ENCODE data around the gene NEUROG3. TPM values are rescaled to one million over a fixed set of nuclear protein-coding genes. Genes with fewer than 3 reads are reported as not detected.
A peak's percentile ranks its signal among the peaks of the same experiment; 100 is the strongest.

NEUROG3 gene
- total RNA-seq, 1 donor from 2014 or later: 0.91 TPM

DNA sequence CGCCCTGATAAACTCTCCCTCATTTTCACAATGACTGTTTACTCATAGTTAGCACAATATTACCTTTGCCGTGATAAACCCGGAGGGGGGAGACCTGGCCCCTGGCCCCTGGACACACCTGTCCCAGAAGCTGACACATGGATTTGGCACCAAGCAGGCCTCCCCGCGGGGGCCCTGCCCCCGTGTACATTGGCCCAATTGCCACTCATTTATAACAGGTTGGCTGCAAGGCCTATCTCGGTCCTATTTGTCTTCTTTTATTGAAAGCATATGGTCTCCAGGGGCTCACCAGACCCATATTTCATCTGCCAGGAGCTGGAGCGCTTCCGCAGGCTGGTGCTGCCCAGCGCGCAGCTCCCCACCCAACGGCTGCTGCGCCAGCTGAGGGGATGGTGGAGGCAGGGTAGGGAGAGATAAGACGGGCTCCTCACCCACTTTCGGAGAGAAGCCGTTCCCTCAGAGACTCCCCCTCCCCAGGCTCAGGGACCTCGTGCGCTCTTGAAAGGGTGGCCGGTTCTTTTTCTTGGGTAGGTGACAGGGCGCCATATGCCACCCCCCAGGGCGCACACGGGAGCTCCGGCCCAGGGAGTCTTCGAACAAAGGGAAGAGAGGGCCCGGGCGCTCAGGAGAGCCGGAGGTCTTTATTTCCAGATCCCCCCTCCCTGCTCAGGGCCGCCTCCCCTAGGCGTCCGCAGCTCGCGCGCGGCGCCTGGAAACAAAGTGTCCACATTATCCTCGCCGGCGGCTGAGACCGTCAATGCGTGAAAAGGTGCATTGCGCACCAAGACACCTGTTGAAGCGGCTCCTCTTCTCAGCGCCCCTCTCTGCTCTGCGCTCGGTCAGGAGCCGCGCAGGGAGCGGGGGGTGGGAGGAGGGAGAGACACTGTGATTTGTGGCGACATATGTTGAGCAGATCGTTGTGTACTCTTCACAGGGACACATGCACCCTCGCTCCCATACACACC lies 4.3 kb upstream of the NEUROG3 start:
- TF ChIP-seq, protein P1, sequence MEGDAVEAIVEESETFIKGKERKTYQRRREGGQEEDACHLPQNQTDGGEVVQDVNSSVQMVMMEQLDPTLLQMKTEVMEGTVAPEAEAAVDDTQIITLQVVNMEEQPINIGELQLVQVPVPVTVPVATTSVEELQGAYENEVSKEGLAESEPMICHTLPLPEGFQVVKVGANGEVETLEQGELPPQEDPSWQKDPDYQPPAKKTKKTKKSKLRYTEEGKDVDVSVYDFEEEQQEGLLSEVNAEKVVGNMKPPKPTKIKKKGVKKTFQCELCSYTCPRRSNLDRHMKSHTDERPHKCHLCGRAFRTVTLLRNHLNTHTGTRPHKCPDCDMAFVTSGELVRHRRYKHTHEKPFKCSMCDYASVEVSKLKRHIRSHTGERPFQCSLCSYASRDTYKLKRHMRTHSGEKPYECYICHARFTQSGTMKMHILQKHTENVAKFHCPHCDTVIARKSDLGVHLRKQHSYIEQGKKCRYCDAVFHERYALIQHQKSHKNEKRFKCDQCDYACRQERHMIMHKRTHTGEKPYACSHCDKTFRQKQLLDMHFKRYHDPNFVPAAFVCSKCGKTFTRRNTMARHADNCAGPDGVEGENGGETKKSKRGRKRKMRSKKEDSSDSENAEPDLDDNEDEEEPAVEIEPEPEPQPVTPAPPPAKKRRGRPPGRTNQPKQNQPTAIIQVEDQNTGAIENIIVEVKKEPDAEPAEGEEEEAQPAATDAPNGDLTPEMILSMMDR (conservative IDR thresholded peaks at IDR 0.05): no peak
- Mint-ChIP-seq H3K27me3 (ENCODE audit: low read depth) (peaks cover 96% of the 10 kb centered on the region), H3K4me1 (peaks cover 16% of the 10 kb centered on the region), H3K4me3 (no peak overlapping the region), H3K9me3 (no peaks in the 10 kb centered on the region), H3K27ac (ENCODE audit: unreplicated experiment) (no peak overlapping the region), H3K36me3 (ENCODE audit: low read depth) (no peaks in the 10 kb centered on the region)
- DNase-seq (ENCODE audit: low read depth, low spot score): no peak

DNA sequence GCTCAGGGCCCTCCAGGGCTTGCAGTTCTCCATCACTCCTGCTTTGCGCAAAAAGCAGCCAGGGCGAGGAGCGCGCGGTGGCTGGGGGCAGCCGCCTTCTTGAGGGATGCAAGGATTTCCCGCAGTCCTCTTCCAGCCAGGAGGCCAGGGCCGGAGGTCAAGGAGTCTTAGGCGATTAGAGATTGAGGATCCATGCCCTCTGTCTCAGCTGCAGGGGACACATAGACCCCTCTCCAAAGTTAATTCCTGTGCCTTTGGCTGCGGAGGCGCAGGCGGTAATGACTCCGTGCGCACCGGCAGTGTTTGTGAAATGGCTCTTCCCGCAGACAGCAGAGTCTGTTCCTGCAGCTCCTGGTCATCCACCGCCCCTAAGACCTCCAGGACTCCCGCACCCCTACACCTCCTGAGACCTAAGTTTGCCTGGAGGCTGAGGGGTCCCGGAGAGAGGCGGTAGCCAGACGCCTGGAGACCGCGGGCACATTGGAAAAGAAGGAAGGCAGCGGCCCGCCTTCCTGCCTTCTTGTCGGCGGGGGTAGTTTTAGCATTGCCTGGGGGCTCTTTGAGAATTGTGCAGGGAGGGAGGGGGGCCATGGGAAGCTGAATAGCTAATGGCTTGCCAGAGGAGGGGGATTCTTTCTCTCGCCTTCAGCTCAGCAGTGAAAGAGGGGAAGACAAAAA lies 3.3 kb upstream of the NEUROG3 start:
- peaks cover 21% of the 10 kb centered on the region for H3K4me1 Mint-ChIP-seq
- H3K9me3 Mint-ChIP-seq: no peaks in the 10 kb centered on the region
- TF ChIP-seq, protein P1 (conservative IDR thresholded peaks at IDR 0.05): no peak
- H3K27me3 Mint-ChIP-seq (ENCODE audit: low read depth): peaks cover 98% of the 10 kb centered on the region
- no peak overlapping the region for H3K27ac Mint-ChIP-seq (ENCODE audit: unreplicated experiment)
- no peak overlapping the region for H3K4me3 Mint-ChIP-seq
- H3K36me3 Mint-ChIP-seq (ENCODE audit: low read depth): no peaks in the 10 kb centered on the region
- no peak for DNase-seq (ENCODE audit: low read depth, low spot score)

DNA sequence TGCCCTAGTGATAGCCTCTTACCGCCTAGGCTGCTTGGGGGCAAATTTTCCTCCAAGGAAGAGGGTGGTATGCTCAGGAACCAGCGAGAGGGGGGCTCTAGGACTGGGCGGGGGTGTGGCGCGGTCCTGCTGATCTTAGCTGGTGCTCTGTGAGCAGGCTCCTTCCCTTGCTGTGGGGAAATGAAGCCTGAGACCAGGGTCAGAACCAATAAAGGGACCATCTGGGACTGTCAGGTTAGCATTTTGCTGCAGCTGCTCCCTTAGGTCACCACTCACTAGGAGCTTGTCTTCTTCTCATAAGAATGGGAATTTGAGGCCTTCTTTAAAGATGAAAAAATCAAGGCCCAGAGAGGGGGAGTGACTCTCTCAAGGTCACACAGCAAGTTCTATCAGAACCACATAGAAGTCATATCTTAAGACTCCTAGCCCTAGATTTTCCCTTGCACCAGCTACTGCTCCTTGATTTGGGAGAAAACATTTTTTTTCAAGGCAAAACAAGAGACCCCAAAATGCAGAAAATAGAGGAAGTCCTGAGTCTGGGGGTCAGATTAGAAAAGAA lies 2.0 kb upstream of the NEUROG3 start:
- Mint-ChIP-seq H3K27me3 (ENCODE audit: low read depth) (peaks cover 98% of the 10 kb centered on the region), H3K9me3 (no peaks in the 10 kb centered on the region), H3K36me3 (ENCODE audit: low read depth) (no peaks in the 10 kb centered on the region), H3K4me1 (peaks cover 27% of the 10 kb centered on the region), H3K4me3 (peak overlapping the region; percentile 88), H3K27ac (ENCODE audit: unreplicated experiment) (no peak overlapping the region)
- TF ChIP-seq, protein P1 (conservative IDR thresholded peaks at IDR 0.05): no peak
- no peak for DNase-seq (ENCODE audit: low read depth, low spot score)

DNA sequence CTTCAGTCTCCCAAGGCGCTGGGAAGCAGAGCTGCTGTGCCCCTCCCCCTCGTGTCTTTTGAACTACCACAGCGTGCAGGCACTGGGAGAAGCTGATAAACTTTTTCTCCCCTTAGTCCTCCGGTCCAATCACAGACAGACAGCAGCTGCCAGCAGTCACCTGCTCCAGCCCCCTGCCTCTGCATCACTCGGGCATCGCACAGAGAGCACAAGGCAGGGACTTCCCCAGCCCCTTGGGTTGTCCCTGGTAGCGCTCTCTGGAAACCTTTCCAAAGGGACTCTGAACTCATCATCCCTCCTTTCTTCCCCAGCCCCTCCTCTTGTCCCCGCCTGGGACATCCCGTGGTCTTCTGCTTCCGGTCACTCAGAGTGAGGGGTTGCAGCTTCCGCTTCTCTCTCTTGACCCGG lies 1.4 kb upstream of the NEUROG3 start:
- H3K36me3 Mint-ChIP-seq (ENCODE audit: low read depth): no peaks in the 10 kb centered on the region
- no peaks in the 10 kb centered on the region for H3K9me3 Mint-ChIP-seq
- H3K27me3 Mint-ChIP-seq (ENCODE audit: low read depth): peaks cover 98% of the 10 kb centered on the region
- no peak for DNase-seq (ENCODE audit: low read depth, low spot score)
- H3K4me3 Mint-ChIP-seq: peak overlapping the region; percentile 88
- no peak overlapping the region for H3K27ac Mint-ChIP-seq (ENCODE audit: unreplicated experiment)
- H3K4me1 Mint-ChIP-seq: peaks cover 34% of the 10 kb centered on the region
- TF ChIP-seq, protein P1 (conservative IDR thresholded peaks at IDR 0.05): no peak

DNA sequence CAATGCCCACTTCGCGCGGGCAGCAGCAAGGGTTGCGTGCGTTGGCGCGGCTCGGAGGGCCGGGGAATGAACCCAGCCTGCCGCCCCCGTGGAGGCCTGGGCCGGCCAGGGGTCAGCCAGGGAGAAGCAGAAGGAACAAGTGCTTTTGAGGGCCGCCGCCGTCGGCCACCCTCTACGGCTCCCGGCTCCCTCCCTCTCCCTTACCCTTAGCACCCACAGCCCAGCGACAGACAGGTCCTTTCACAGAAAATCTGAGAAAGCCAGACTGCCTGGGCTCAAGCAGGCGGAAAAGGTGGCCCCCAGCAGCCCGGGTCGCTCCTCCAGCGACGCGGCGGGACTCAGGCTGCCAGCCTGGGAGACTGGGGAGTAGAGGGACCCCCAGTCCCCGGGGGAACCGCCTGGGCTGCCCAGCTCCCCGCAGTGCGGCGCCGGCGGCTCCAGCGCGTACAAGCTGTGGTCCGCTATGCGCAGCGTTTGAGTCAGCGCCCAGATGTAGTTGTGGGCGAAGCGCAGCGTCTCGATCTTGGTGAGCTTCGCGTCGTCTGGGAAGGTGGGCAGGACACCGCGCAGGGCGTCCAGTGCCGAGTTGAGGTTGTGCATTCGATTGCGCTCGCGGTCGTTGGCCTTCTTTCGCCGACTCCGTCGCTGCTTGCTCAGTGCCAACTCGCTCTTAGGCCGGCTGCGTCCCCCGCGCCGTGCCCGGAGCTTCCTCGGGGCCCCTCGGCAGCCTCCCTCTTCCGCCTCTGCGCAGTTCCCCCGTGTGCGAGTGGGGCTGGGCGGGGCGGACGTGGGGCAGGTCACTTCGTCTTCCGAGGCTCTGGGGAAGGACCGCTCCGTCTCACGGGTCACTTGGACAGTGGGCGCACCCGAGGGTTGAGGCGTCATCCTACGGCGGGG lies 815 bp downstream of the NEUROG3 start:
- no peak overlapping the region for H3K27ac Mint-ChIP-seq (ENCODE audit: unreplicated experiment)

More for the DNA sequence above, 815 bp downstream of the NEUROG3 start:
- H3K4me1 Mint-ChIP-seq: peaks cover 37% of the 10 kb centered on the region
- TF ChIP-seq, protein P1 (conservative IDR thresholded peaks at IDR 0.05): no peak
- H3K4me3 Mint-ChIP-seq: peak overlapping the region; percentile 49
- H3K27me3 Mint-ChIP-seq (ENCODE audit: low read depth): peaks cover 98% of the 10 kb centered on the region
- H3K36me3 Mint-ChIP-seq (ENCODE audit: low read depth): no peaks in the 10 kb centered on the region
- DNase-seq (ENCODE audit: low read depth, low spot score): no peak
- no peaks in the 10 kb centered on the region for H3K9me3 Mint-ChIP-seq
